HG03565 (cell line): ENCODE data around the gene ARID3C.
"Not testable (repeated sequence)": the region's sequence is repeated elsewhere in the genome, so short reads cannot be mapped to it uniquely, and the experiment has no call there.

Source experiments
- ATAC-seq: cut with Tn5 transposase; IDR thresholded peaks from one replicate; pipeline ENCODE4 v1.9.1; 2021; ENCODE audit warnings: mild to moderate bottlenecking, moderate library complexity; ENCODE audit not compliant: unreplicated experiment

Gene ARID3C

DNA sequence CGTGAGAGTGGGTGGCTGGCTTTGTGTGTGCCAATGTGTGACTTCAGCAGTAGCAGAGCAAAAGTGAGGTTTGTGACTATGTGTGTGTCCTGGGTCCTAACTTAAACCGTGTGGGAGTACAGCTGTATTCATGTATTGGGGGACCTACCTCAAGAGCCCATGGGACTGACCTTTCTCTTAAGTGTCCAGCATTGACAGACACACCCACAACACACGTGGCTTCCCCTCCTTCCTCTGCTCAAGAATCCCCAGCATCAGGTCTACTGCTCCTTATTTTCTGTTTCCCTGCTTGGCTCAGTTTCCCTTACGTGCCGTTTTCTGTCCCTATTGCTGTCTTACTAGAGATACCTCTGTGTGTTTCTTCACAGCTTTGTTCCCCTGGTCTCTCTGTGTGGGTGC lies 23.7 kb upstream of the ARID3C start:
- ATAC-seq = no peak

DNA sequence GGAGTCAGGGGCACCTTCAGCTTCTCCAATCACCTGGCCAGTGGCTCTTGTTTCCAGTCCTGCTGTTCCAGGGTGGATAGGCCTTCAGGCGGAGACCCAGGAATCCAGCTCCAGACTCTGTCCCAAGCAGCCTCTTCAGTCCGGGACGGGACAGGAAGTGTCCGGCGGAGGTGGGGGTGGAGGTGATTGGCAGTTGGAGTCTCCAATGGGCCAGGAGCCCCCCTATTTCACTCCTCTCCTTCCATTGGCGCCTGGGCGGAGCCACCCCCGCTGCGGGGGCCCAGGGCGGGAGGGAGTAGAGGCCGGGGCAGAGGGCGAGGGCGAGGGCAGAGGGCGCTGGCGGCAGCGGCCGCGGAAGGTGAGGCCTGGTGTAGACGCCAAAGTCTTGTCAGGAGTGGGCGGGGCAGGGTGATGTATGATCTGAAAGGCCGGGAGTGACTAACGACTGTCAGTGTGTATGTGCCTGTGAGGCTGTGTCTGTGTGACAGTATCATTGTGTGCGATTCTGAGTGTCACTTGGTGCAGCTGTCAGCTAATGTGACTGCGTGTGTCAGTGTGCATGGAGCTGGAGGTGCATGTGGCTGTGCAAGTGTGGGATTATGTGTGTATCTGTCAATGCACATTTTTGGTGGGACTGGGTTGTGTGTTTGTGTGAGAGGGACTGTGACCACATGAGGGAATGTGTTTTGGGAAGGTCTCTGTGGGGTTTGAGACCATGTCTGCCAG lies 23.2 kb upstream of the ARID3C start, which contains the start of gene IL11RA:
TSS of gene IL11RA (plus strand) at position 310 of the 726 bp plus-strand sequence. CDS start 3,033 bp downstream, outside the sequence.
- ATAC-seq = no peak

GRCh38 chr9:34651321-34651720 lies 22.5 kb upstream of the ARID3C start:
- ATAC-seq = no peak

DNA sequence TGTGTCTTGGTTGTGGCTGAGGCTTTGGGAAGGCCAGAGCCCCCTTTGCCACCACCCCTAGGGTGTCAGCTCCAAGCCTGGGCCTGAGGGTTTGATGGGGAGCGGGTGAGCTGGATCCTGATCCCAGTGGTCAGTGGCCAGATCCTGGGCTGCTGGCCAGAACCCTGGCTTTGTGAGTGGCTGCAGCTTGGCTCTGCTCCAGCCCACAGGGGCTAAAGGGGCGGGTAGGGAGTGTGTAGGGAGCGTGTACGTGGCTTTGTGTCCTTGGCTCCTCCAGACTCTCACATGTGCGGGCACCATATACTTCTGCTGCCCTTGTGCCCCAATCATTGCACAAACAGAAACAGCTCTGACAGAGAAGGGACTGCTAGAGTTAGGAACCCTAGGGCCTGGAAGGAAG lies 21.9 kb upstream of the ARID3C start:
- no peak for ATAC-seq

DNA sequence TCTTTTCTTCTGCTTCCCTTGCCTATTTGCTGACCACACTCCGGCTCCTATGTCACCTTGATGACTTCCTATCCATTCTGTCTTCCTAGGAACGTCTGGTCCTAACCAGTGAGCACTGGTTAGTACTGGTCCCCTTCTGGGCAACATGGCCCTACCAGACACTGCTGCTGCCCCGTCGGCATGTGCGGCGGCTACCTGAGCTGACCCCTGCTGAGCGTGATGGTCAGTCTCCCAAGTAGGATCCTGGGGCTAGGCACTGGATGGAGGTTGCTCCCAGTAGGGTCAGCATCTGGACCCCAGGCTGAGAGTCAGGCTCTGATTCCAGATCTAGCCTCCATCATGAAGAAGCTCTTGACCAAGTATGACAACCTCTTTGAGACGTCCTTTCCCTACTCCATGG lies 19.8 kb upstream of the ARID3C start:
- no peak for ATAC-seq

DNA sequence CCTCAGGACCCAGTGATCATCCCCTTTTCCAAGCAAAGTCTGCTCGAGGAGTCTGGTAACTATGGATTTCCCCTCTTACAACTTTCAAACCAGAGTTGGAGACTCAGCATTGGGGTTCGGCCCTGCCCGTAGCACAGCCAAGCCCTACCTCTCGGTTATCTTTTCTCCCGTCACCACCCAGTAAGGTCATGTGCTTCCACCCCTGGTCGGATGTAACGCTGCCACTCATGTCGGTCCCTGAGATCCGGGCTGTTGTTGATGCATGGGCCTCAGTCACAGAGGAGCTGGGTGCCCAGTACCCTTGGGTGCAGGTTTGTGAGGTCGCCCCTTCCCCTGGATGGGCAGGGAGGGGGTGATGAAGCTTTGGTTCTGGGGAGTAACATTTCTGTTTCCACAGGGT lies 18.8 kb upstream of the ARID3C start:
- no peak for ATAC-seq

DNA sequence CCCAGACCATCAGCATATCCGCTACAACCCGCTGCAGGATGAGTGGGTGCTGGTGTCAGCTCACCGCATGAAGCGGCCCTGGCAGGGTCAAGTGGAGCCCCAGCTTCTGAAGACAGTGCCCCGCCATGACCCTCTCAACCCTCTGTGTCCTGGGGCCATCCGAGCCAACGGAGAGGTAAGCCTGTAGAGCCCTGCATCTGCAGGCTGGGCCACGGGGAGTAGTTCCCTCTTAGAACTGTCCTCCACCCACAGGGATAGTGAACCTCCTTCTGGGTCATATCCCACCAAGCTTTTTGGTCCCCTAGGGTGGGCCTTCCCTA lies 18.2 kb upstream of the ARID3C start:
- peak; percentile 12 for ATAC-seq

DNA sequence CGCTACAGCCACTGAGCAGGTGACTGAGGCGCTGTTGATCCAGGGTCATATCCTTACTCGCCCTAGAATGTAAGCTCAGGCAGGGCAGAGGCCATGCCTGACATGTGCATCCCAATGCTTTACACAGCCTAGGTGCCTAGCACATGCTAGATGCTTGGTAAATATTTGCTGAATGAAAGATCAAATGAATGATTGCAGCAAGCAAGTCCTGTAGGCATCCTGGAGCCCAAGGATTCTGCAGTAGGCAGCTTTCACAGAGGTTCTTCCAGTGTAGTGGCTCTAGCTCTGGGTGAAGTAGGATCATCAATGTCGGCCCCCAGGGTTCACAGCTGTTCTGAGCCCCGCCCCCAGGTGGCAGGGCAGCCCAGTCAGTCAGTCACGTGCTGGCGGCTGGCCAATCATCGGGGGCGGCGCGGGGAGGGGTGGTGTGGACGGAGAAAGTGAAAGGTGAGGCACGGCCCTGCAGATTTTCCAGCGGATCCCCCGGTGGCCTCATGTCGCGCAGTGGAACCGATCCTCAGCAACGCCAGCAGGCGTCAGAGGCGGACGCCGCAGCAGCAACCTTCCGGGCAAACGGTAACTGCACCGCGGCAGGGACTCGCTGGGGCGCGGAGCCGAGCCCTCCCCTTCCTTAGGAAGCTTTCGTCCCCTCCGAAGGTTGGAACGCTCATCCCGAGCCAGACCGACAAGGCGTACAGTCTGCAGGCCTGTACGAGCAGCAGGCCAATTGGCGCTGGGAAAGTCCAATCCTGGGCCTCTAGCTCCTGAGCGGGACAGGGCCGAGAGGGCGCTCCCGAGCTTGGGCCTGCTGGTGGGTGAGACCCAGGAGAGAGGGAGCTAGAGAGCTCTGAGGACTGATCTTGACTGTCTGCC lies 17.6 kb upstream of the ARID3C start, which contains the start of gene GALT:
TSS of gene GALT (plus strand) at position 465 of the 873 bp plus-strand sequence. CDS start at position 495, 30 bp downstream.
- ATAC-seq = peak; percentile 67

- ATAC-seq = no peak
These were observed 16.0 kb upstream of the ARID3C start for GRCh38 chr9:34644766-34645314.

GRCh38 chr9:34642679-34643078 lies 13.8 kb upstream of the ARID3C start:
- ATAC-seq = no peak

- ATAC-seq = not testable (repeated sequence)
These were observed 10.5 kb upstream of the ARID3C start for GRCh38 chr9:34639322-34639721.

DNA sequence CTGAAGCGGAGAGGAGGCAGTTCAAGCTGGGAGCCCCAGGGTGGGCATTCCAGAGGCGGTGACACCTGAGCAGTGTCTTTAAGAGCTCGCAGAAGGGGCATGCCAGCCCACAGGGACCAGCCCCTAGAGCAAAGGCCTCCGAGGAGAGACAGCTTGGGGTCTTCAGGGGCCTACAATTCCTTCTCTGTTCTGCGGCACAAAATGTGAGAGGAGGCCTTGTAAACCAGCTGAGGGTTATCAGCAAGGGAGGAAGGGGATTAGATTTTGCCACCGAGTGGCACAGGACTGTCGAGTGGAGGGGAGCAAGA lies 9.2 kb upstream of the ARID3C start:
- no peak for ATAC-seq

DNA sequence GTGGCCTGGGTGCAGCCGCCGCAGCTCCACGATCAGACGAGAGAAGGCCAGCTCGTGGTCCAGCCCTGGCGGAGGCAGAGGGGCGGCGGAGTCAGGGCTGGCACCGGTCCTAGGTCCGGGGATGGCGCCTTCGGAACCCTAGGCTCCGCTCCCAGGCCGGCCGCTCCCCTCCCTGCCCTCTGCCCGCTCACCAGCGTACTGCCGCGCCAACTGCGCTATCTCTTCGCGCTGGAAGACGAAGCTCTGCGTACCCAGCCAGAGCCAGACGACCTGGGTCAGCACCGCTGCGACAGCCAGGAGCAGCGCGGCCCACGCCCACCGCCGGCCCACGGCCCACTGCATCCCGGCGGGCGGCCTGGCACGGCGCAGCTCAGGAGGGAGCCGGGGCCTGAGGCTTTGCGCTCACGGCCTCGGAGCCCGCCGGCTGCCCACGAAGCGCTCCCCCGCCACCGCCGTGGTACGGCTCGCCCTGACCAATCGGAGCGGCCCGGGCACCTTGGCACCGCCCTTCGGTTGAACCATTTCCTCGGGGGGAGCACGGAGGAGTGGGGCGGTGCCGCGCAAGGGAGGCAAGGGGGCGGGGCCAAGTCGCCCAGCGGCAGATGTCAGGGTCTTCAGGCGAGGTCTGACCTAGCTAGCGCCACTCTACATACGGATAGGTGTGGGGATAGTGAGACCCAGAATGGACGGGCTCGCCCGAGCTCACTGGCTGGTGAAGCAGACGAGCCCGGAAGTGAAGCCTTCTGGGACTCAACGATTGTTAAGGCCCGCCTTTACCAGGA lies 8.7 kb upstream of the ARID3C start, which contains the start of gene SIGMAR1:
TSS of gene SIGMAR1 (minus strand) at position 432 of the 782 bp plus-strand sequence. CDS start at position 342, 90 bp downstream.
- ATAC-seq = peak; percentile 70

DNA sequence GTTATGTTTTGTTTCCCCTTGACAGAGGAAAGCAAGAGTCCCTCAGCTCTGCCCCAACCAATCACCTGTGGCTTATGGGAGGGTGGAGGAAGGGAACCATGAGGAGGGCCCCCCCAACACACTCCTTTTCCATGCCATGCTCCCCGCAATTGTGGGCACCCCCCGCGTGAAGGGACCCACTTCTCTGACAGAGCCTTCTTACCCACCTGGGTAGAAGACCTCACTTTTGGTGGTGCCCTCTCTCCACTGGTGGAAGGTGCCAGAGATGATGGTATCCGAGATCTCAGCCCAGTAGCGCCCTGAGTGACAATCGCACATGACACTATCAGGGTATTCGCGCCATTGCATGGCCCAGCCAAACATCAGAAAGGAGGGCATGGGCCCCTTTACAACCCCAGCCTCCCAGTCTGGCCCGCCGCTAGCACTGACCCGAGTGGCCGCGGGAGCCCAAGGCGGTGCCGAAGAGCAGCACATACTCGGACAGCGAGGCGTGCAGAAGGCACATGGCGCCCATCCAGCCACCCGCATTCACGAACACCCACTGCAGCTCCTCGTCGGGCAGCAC lies 8.0 kb upstream of the ARID3C start:
- peak; percentile 1 for ATAC-seq

- no peak for ATAC-seq
These were observed 6.7 kb upstream of the ARID3C start for GRCh38 chr9:34635556-34635955.

GRCh38 chr9:34634551-34635248 lies 5.8 kb upstream of the ARID3C start:
- ATAC-seq = no peak

- peak; percentile 31 for ATAC-seq
These were observed 5.1 kb upstream of the ARID3C start for GRCh38 chr9:34633851-34634550.

- no peak for ATAC-seq
These were observed 4.3 kb upstream of the ARID3C start for GRCh38 chr9:34633166-34633565.

GRCh38 chr9:34630402-34631154 lies 1.7 kb upstream of the ARID3C start:
- no peak for ATAC-seq
